Sigmoid colon (tissue), 7 donors: Measurements from ENCODE around the gene ANO4. TPM values are rescaled to one million over a fixed set of nuclear protein-coding genes. Genes with fewer than 3 reads are reported as not detected.
"Not testable (repeated sequence)": the region's sequence is repeated elsewhere in the genome, so short reads cannot be mapped to it uniquely, and the experiment has no call there.

Source experiments
- DNase-seq: peaks from one replicate; pipeline ENCODE4 v3.0.0-alpha.2; 2019
- H3K27ac ChIP-seq, 4 donors: fragments of 200-600 bp; sonication (generic); one replicate each; pipeline ENCODE4 v1.5.1; 2016 to 2019; ENCODE audit warnings: mild to moderate bottlenecking in 1 of 4
- H3K27me3 ChIP-seq, 3 donors: fragments of 200-600 bp; sonication (generic); one replicate each; pipeline ENCODE4 v1.5.1; 2019; ENCODE audit warnings: mild to moderate bottlenecking in 1 of 3
- H3K36me3 ChIP-seq, 4 donors: fragments of 200-600 bp; sonication (generic); one replicate each; pipeline ENCODE4 v1.5.1; 2016 to 2019
- H3K4me1 ChIP-seq, 4 donors: fragments of 200-600 bp; sonication (generic); one replicate each; pipeline ENCODE4 v1.5.1; 2017 to 2019
- H3K4me3 ChIP-seq, 4 donors: fragments of 200-600 bp; sonication (generic); one replicate each; pipeline ENCODE4 v1.5.1; 2017 to 2019; ENCODE audit warnings: mild to moderate bottlenecking in 2 of 4, moderate library complexity in 1 of 4
- H3K9me3 ChIP-seq, 4 donors: fragments of 200-600 bp in 3 of 4; sonication (generic) in 3 of 4; one replicate each; pipeline versions ENCODE4 v1.5.1 to v1.6.1; 2013 to 2019
- CTCF ChIP-seq, 4 experiments: fragments of 450-650 bp in 3 of 4; fragments of 200-600 bp in 1 of 4; IDR thresholded peaks; one replicate each; pipeline ENCODE4 v1.5.1; 2016 to 2019; ENCODE audit warnings: antibody characterized with exemption in 4 of 4, mild to moderate bottlenecking in 3 of 4, moderate library complexity in 2 of 4
- EP300 ChIP-seq, 4 donors: sonication (generic); formaldehyde crosslinking; IDR thresholded peaks; one replicate each; pipeline ENCODE4 v1.6.1; 2017; ENCODE audit warnings: antibody characterized with exemption in 4 of 4
- POLR2A ChIP-seq, 2 donors: fragments of 450-650 bp; IDR thresholded peaks; one replicate each; pipeline ENCODE4 v1.6.1; 2016; ENCODE audit warnings: antibody characterized with exemption in 2 of 2, mild to moderate bottlenecking in 2 of 2, moderate library complexity in 2 of 2
- POLR2AphosphoS5 ChIP-seq, 4 donors: sonication (generic); formaldehyde crosslinking; IDR thresholded peaks; one replicate each; pipeline ENCODE4 v1.6.1; 2017; ENCODE audit warnings: antibody characterized with exemption in 4 of 4
- WGBS, 2 donors: extraction: QIAGEN DNeasy Blood & Tissue Kit; methylation state at CpG; one replicate each; pipeline ENCODE4 v1.1.7; 2013; 5-methylcytosine and 5-hydroxymethylcytosine counted together
- intact Hi-C: fragments of 100-400 bp; cut with DNase I; formaldehyde crosslinking; loops from one replicate; pipeline ENCODE4 v1.15.1; 2023
- polyA plus RNA-seq, 3 donors: library from polyadenylated mRNA; stranded (reverse); fragments of 200-250 nt; gene quantifications; one replicate each; pipeline ENCODE4 v1.2.3, GENCODE V29; 2013
- total RNA-seq, 4 donors: library from RNA; depleted of rRNA; stranded (reverse); fragments of >200 nt; gene quantifications; one replicate each; pipeline ENCODE4 v1.1.0, GENCODE V29; 2016
- donor health status: healthy with polysubstance abuse.
- donor health status: Bipolar disorder and iron deficiency.
- donor health status: healthy.

Gene ANO4
- total and polyA plus RNA-seq, 7 donors: 0.09 to 3.3 (median 0.41) TPM; not detected in 2

GRCh38 chr12:101111441-101111840 lies 316.9 kb downstream of the ANO4 start:
- Histone ChIP-seq H3K27me3 (no peaks in the 10 kb centered on the region), H3K36me3 (no peaks in the 10 kb centered on the region), H3K4me1 (no peaks in the 10 kb centered on the region), H3K4me3 (no peak overlapping the region), H3K9me3 (no peaks in the 10 kb centered on the region), H3K27ac (no peak overlapping the region)
- WGBS, 2 donors: 92 to 94% methylated on average over 2 of the region's 2 CpGs
- no peak for DNase-seq
- intact Hi-C loops: no loop called here
- no peak for TF ChIP-seq EP300 (IDR thresholded peaks at IDR 0.05)
- TF ChIP-seq POLR2AphosphoS5 (IDR thresholded peaks at IDR 0.05): no peak
- no peak for TF ChIP-seq CTCF (IDR thresholded peaks at IDR 0.05)
- TF ChIP-seq POLR2A (IDR thresholded peaks at IDR 0.05): no peak

GRCh38 chr12:101115326-101115725 lies 320.8 kb downstream of the ANO4 start:
- Histone ChIP-seq H3K4me1 (no peaks in the 10 kb centered on the region), H3K27ac (no peak overlapping the region), H3K4me3 (no peak overlapping the region), H3K36me3 (no peaks in the 10 kb centered on the region), H3K27me3 (no peaks in the 10 kb centered on the region), H3K9me3 (no peaks in the 10 kb centered on the region)
- intact Hi-C loops: no loop called here
- 59 to 73% methylated on average over 2 of the region's 2 CpGs for WGBS, 2 donors
- TF ChIP-seq CTCF (IDR thresholded peaks at IDR 0.05): no peak
- no peak for TF ChIP-seq POLR2A (IDR thresholded peaks at IDR 0.05)
- TF ChIP-seq POLR2AphosphoS5 (IDR thresholded peaks at IDR 0.05): no peak
- no peak for TF ChIP-seq EP300 (IDR thresholded peaks at IDR 0.05)
- DNase-seq: no peak

- H3K9me3 ChIP-seq: no peaks in the 10 kb centered on the region
- no peaks in the 10 kb centered on the region for H3K4me1 ChIP-seq
- no peaks in the 10 kb centered on the region for H3K27me3 ChIP-seq
- H3K27ac ChIP-seq: no peak overlapping the region
- no peaks in the 10 kb centered on the region for H3K36me3 ChIP-seq
- DNase-seq: no peak
- intact Hi-C loops: no loop called here
- 85 to 86% methylated on average over 4 of the region's 4 CpGs for WGBS, 2 donors
- TF ChIP-seq CTCF (IDR thresholded peaks at IDR 0.05): no peak
- TF ChIP-seq POLR2A (IDR thresholded peaks at IDR 0.05): no peak
- TF ChIP-seq EP300 (IDR thresholded peaks at IDR 0.05): no peak
- TF ChIP-seq POLR2AphosphoS5 (IDR thresholded peaks at IDR 0.05): no peak
- H3K4me3 ChIP-seq: no peak overlapping the region
These were observed 322.3 kb downstream of the ANO4 start for GRCh38 chr12:101116911-101117310.

- Histone ChIP-seq H3K4me3 (no peak overlapping the region), H3K27ac (no peak overlapping the region), H3K4me1 (no peaks in the 10 kb centered on the region), H3K36me3 (no peaks in the 10 kb centered on the region), H3K27me3 (no peaks in the 10 kb centered on the region), H3K9me3 (no peaks in the 10 kb centered on the region)
- WGBS, 2 donors: 85 to 92% methylated on average over 2 of the region's 2 CpGs
- no peak for DNase-seq
- no peak for TF ChIP-seq EP300 (IDR thresholded peaks at IDR 0.05)
- TF ChIP-seq POLR2AphosphoS5 (IDR thresholded peaks at IDR 0.05): no peak
- no peak for TF ChIP-seq CTCF (IDR thresholded peaks at IDR 0.05)
- TF ChIP-seq POLR2A (IDR thresholded peaks at IDR 0.05): no peak
- intact Hi-C loops: no loop called here
These were observed 323.3 kb downstream of the ANO4 start for GRCh38 chr12:101117842-101118241.

- Histone ChIP-seq H3K27me3 (no peaks in the 10 kb centered on the region), H3K4me1 (peaks cover 0 to 10% (median 7%) of the 10 kb centered on the region in 4 donors), H3K9me3 (peaks cover 0 to 3% (median 0%) of the 10 kb centered on the region in 4 donors), H3K27ac (no peak overlapping the region), H3K36me3 (no peaks in the 10 kb centered on the region), H3K4me3 (no peak overlapping the region)
- DNase-seq: no peak
- 84 to 91% methylated on average over 6 of the region's 6 CpGs for WGBS, 2 donors
- intact Hi-C loops: no loop called here
- TF ChIP-seq EP300 (IDR thresholded peaks at IDR 0.05): no peak
- no peak for TF ChIP-seq CTCF (IDR thresholded peaks at IDR 0.05)
- TF ChIP-seq POLR2AphosphoS5 (IDR thresholded peaks at IDR 0.05): no peak
- TF ChIP-seq POLR2A (IDR thresholded peaks at IDR 0.05): no peak
These were observed 333.1 kb downstream of the ANO4 start for GRCh38 chr12:101127521-101128219.

GRCh38 chr12:101145777-101146431 lies 351.3 kb downstream of the ANO4 start:
- H3K4me3 ChIP-seq, H3K9me3 ChIP-seq, H3K4me1 ChIP-seq, DNase-seq, H3K27ac ChIP-seq, H3K27me3 ChIP-seq, intact Hi-C loops, H3K36me3 ChIP-seq: not testable (repeated sequence)
- 90% methylated on average over 35 of the region's 35 CpGs for WGBS, 2 donors
